Upper lobe of left lung (tissue), 6 donors: Measurements from ENCODE around the gene COPG2. TPM values are rescaled to one million over a fixed set of nuclear protein-coding genes. Genes with fewer than 3 reads are reported as not detected.

ENCODE experiments used
- ATAC-seq, 2 donors: fragments of 200-7000 bp; cut with Tn5 transposase; one replicate each; pipeline ENCODE4 v1.9.1; 2022; ENCODE audit warnings: mild to moderate bottlenecking in 2 of 2, moderate library complexity in 2 of 2; ENCODE audit not compliant: low FRiP score in 2 of 2
- DNase-seq, 2 donors: peaks; one replicate each; pipeline ENCODE4 v3.0.0-alpha.2; 2019 to 2020
- H3K27ac ChIP-seq, 4 donors: fragments of 200-600 bp; sonication (generic); one replicate each; pipeline ENCODE4 v1.5.1; 2016 to 2019
- H3K27me3 ChIP-seq, 4 donors: fragments of 200-600 bp; sonication (generic); one replicate each; pipeline ENCODE4 v1.5.1; 2017 to 2019
- H3K36me3 ChIP-seq, 4 donors: fragments of 200-600 bp; sonication (generic); one replicate each; pipeline ENCODE4 v1.5.1; 2016 to 2019
- H3K4me1 ChIP-seq, 4 donors: fragments of 200-600 bp; sonication (generic); one replicate each; pipeline ENCODE4 v1.5.1; 2018 to 2019
- H3K4me3 ChIP-seq, 4 donors: fragments of 200-600 bp; sonication (generic); one replicate each; pipeline ENCODE4 v1.5.1; 2017 to 2019; ENCODE audit warnings: mild to moderate bottlenecking in 2 of 4, moderate library complexity in 1 of 4
- H3K9me3 ChIP-seq, 4 donors: fragments of 200-600 bp; sonication (generic); one replicate each; pipeline ENCODE4 v1.5.1; 2018 to 2019
- EP300 ChIP-seq, 4 donors: sonication (generic); formaldehyde crosslinking; IDR thresholded peaks; one replicate each; pipeline ENCODE4 v1.5.1; 2017; ENCODE audit warnings: antibody characterized with exemption in 4 of 4, control low read depth in 2 of 4
- POLR2A ChIP-seq, 4 donors: fragments of 450-650 bp; IDR thresholded peaks; one replicate each; pipeline ENCODE4 v1.5.1; 2016 to 2017; ENCODE audit warnings: antibody characterized with exemption in 4 of 4, mild to moderate bottlenecking in 2 of 4
- POLR2AphosphoS5 ChIP-seq, 2 donors: sonication (generic); formaldehyde crosslinking; IDR thresholded peaks; one replicate each; pipeline ENCODE4 v1.5.1; 2017; ENCODE audit warnings: antibody characterized with exemption in 2 of 2
- WGBS, 2 donors: methylation state at CpG; one replicate each; pipeline ENCODE4 v1.1.5; 2017 to 2018; 5-methylcytosine and 5-hydroxymethylcytosine counted together
- total RNA-seq, 6 donors: library from RNA; depleted of rRNA in 4 of 6; stranded (reverse); fragments of >200 nt in 4 of 6; gene quantifications; one replicate each; pipeline versions ENCODE4 v1.1.0 to v1.2.1, GENCODE V29; 2016 to 2021
- TF ChIP-seq, protein P1 (sequence below), 6 experiments: fragments of 450-650 bp in 4 of 6; fragments of 200-600 bp in 2 of 6; sonication (generic) in 2 of 6; IDR thresholded peaks; one replicate each; pipeline ENCODE4 v1.5.1; 2016 to 2019; ENCODE audit warnings: antibody characterized with exemption in 6 of 6
- donor health status: DM: no; HTN: no; CAD: no; lungs with moderate emphysema.
- donor health status: DM: no; HTN: yes; CAD: no; lungs with severe emphysema.

The COPG2 gene
- total RNA-seq, 6 donors from 2014 or later: 8.4 to 18.7 (median 13.9) TPM

DNA sequence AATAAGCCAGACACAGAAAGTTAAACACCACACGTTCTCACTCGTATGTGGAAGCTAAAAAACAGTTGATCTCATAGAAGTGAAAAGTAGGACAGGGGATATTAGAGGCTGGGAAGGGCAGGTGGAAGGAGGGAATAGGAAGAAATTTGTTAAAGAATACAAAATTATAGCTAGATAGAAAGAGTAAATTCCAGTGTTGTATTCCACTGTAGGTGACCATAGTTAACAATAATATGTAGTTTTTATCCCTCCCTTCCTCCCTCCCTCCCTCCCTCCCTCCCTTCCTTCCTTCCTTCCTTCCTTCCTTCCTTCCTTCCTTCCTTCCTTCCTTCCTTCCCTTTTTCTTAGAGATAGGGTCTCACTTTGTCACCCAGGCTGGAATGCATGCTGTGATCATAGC lies 196.6 kb downstream of the COPG2 start:
- Histone ChIP-seq H3K9me3 (no peaks in the 10 kb centered on the region), H3K27ac (no peak overlapping the region), H3K27me3 (no peaks in the 10 kb centered on the region), H3K4me3 (no peak overlapping the region), H3K4me1 (no peaks in the 10 kb centered on the region), H3K36me3 (no peaks in the 10 kb centered on the region)
- TF ChIP-seq POLR2A (IDR thresholded peaks at IDR 0.05): no peak
- TF ChIP-seq, protein P1, sequence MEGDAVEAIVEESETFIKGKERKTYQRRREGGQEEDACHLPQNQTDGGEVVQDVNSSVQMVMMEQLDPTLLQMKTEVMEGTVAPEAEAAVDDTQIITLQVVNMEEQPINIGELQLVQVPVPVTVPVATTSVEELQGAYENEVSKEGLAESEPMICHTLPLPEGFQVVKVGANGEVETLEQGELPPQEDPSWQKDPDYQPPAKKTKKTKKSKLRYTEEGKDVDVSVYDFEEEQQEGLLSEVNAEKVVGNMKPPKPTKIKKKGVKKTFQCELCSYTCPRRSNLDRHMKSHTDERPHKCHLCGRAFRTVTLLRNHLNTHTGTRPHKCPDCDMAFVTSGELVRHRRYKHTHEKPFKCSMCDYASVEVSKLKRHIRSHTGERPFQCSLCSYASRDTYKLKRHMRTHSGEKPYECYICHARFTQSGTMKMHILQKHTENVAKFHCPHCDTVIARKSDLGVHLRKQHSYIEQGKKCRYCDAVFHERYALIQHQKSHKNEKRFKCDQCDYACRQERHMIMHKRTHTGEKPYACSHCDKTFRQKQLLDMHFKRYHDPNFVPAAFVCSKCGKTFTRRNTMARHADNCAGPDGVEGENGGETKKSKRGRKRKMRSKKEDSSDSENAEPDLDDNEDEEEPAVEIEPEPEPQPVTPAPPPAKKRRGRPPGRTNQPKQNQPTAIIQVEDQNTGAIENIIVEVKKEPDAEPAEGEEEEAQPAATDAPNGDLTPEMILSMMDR (IDR thresholded peaks at IDR 0.05): no peak
- no peak for TF ChIP-seq POLR2AphosphoS5 (IDR thresholded peaks at IDR 0.05)
- no peak for TF ChIP-seq EP300 (IDR thresholded peaks at IDR 0.05)
- DNase-seq (no peak), ATAC-seq (no peak)
- WGBS, 2 donors: 83 to 87% methylated on average over 2 of the region's 2 CpGs

DNA sequence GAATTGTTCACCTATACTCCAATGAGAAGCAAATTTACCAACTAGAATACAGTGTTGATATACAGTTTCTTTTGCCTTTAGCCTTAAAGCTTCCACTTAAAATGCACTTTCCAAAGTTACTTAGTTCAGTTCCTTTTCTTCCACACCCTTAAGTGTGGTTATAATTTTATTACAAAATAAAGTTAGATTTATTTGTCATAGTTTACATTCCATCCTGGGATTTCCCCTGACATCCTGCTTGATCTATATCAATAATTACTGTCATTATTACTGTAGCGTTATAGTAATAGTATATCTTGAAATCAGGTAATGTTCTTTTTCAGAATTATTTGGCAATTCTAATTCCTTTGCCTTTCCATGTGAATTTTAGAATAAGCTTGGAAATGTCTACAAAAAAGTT lies 199.9 kb downstream of the COPG2 start:
- DNase-seq: no peak
- H3K36me3 ChIP-seq: no peaks in the 10 kb centered on the region
- H3K27ac ChIP-seq: no peak overlapping the region
- TF ChIP-seq POLR2AphosphoS5 (IDR thresholded peaks at IDR 0.05): no peak
- no peak for TF ChIP-seq EP300 (IDR thresholded peaks at IDR 0.05)
- TF ChIP-seq POLR2A (IDR thresholded peaks at IDR 0.05): no peak
- TF ChIP-seq, protein P1 (IDR thresholded peaks at IDR 0.05): no peak
- H3K9me3 ChIP-seq: no peaks in the 10 kb centered on the region
- H3K4me3 ChIP-seq: no peak overlapping the region
- no peaks in the 10 kb centered on the region for H3K4me1 ChIP-seq
- WGBS, 2 donors: 66 to 89% methylated on average over 1 of the region's 1 CpG
- H3K27me3 ChIP-seq: no peaks in the 10 kb centered on the region
- no peak for ATAC-seq

DNA sequence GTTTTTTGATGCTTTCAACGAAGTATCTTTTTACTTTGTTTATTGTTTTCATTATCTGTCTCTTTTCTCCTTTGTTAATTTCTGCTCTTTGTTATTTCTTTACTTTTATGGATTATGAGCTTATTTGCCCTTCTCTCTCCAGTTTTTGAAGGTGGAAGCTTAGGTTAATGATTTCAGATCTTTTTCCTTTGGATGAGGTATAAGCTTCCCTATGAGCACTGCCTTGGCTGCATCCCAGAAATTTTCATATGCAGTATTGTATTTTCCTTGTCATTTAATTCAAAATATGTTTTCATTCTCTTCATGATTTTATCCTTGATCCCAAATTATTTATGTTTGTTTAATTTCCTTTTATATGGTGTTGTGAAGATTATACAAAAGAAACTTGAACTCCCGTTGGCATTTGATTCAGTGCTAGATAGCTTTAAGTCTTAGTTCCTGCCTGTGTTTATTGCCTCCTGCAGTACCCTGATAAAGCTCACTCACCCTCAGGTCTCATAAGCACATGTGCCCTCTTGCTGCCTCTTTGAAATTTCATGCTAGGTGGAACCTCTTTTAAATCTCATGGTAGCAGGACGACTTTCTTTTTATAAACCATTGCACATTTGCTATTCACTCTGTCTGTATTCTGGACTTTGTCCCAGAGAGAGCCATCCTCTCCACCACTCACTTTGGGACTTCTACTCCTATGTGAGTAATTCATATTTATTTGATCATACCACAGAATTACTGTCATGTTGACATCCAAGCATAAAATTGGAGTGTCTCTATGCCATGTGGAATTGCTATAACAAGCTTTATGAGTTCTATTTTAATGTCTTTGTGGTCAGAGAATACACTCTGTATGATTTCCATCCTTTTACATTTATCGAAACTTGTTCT lies 204.8 kb downstream of the COPG2 start:
- ATAC-seq (no peak), DNase-seq (no peak)
- H3K27ac ChIP-seq: no peak overlapping the region
- H3K9me3 ChIP-seq: peaks cover 0 to 10% (median 7%) of the 10 kb centered on the region in 4 donors
- TF ChIP-seq EP300 (IDR thresholded peaks at IDR 0.05): no peak
- no peak for TF ChIP-seq POLR2AphosphoS5 (IDR thresholded peaks at IDR 0.05)
- TF ChIP-seq POLR2A (IDR thresholded peaks at IDR 0.05): no peak
- TF ChIP-seq, protein P1 (IDR thresholded peaks at IDR 0.05): no peak
- H3K36me3 ChIP-seq: no peaks in the 10 kb centered on the region
- WGBS, 2 donors: 45 to 48% methylated on average over 4 of the region's 4 CpGs
- H3K27me3 ChIP-seq: no peaks in the 10 kb centered on the region
- no peaks in the 10 kb centered on the region for H3K4me1 ChIP-seq
- no peak overlapping the region for H3K4me3 ChIP-seq

DNA sequence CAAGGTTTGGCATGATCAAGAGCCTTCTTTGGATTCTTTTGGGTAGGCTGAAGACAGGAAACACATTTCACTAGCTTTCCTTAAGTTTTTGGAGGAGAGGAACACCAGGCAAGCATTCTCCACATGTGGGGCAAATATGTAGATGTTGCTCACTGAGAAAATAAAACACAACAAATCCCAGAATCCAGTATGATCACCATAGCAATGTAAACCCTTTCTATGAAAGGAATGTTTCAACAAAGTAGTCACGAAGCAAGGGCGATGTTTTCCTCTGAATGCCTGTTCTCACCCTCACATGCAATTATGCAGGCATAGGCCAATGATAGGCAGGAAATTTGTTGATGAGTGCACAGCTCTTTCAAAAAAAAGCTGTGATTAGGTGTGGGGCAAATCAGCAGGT lies 207.3 kb downstream of the COPG2 start:
- no peak for TF ChIP-seq EP300 (IDR thresholded peaks at IDR 0.05)
- TF ChIP-seq, protein P1 (IDR thresholded peaks at IDR 0.05): no peak
- no peak for TF ChIP-seq POLR2A (IDR thresholded peaks at IDR 0.05)
- no peak for TF ChIP-seq POLR2AphosphoS5 (IDR thresholded peaks at IDR 0.05)
- 54 to 88% methylated on average over 2 of the region's 2 CpGs for WGBS, 2 donors
- no peak for ATAC-seq
- no peak overlapping the region for H3K27ac ChIP-seq
- peaks cover 0 to 10% (median 7%) of the 10 kb centered on the region in 4 donors for H3K9me3 ChIP-seq
- no peaks in the 10 kb centered on the region for H3K4me1 ChIP-seq
- no peak for DNase-seq
- H3K36me3 ChIP-seq: no peaks in the 10 kb centered on the region
- H3K27me3 ChIP-seq: no peaks in the 10 kb centered on the region
- no peak overlapping the region for H3K4me3 ChIP-seq
